DND-41 (cell line): ENCODE data around the gene NUDCD3.

Experiments
- ATAC-seq: fragments of 200-7000 bp; cut with Tn5 transposase; 3 replicates; pipeline ENCODE4 v1.9.1; 2021; ENCODE audit warnings: low read depth; ENCODE audit not compliant: insufficient read depth
- DNase-seq: peaks from one replicate; pipeline ENCODE4 v3.0.0-alpha.2; 2020
- H2AFZ ChIP-seq: 2 replicates; pipeline ENCODE4 v1.6.0; 2012; ENCODE audit warnings: low read depth, low read length
- H3K27ac ChIP-seq: 2 replicates; pipeline ENCODE4 v1.5.1; 2012; ENCODE audit warnings: low read length, inconsistent platforms
- H3K27me3 ChIP-seq: fragments of 200-600 bp; sonication (generic); 2 replicates; pipeline ENCODE4 v1.6.0; 2012; ENCODE audit warnings: low read length, mild to moderate bottlenecking, inconsistent platforms; ENCODE audit not compliant: insufficient read depth, poor library complexity
- H3K36me3 ChIP-seq: 2 replicates; pipeline ENCODE4 v1.5.1; 2012; ENCODE audit warnings: low read length, inconsistent platforms; ENCODE audit not compliant: insufficient read depth
- H3K4me1 ChIP-seq: 2 replicates; pipeline ENCODE4 v1.5.1; 2012; ENCODE audit warnings: mild to moderate bottlenecking, low read length; ENCODE audit not compliant: insufficient read depth
- H3K4me2 ChIP-seq: 2 replicates; pipeline ENCODE4 v1.6.0; 2012; ENCODE audit warnings: mild to moderate bottlenecking, moderate library complexity, low read length, inconsistent platforms; ENCODE audit not compliant: insufficient read depth
- H3K4me3 ChIP-seq, 2 experiments: fragments of 200-600 bp in 1 of 2; shearing (Covaris generic) in 1 of 2; 2 replicates each; pipeline ENCODE4 v1.5.1; 2012 to 2016; ENCODE audit warnings: inconsistent platforms in 2 of 2, low read length in 2 of 2, mild to moderate bottlenecking in 2 of 2, low read depth in 1 of 2, moderate library complexity in 1 of 2
- H3K79me2 ChIP-seq: 2 replicates; pipeline ENCODE4 v1.6.0; 2012; ENCODE audit warnings: low read length, inconsistent platforms; ENCODE audit not compliant: insufficient read depth
- H3K9ac ChIP-seq: 2 replicates; pipeline ENCODE4 v1.6.0; 2012; ENCODE audit warnings: low read depth, mild to moderate bottlenecking, inconsistent platforms, low read length, moderate library complexity
- H3K9me3 ChIP-seq: 2 replicates; pipeline ENCODE4 v1.5.1; 2012; ENCODE audit warnings: low read length, moderate library complexity, mild to moderate bottlenecking, inconsistent platforms; ENCODE audit not compliant: insufficient read depth, severe bottlenecking
- H4K20me1 ChIP-seq: 2 replicates; pipeline ENCODE4 v1.6.0; 2012; ENCODE audit warnings: low read length; ENCODE audit not compliant: insufficient read depth
- CTCF ChIP-seq: IDR thresholded peaks from 2 replicates; pipeline ENCODE4 v1.5.1; 2012; ENCODE audit warnings: borderline replicate concordance, low read length, moderate library complexity, mild to moderate bottlenecking; ENCODE audit not compliant: poor library complexity, severe bottlenecking; ENCODE audit errors: extremely low read depth
- EZH2 ChIP-seq: IDR thresholded peaks from 3 replicates; pipeline ENCODE4 v1.6.1; 2012; ENCODE audit warnings: borderline replicate concordance, low read depth, mild to moderate bottlenecking, moderate library complexity, low read length, inconsistent platforms; ENCODE audit not compliant: severe bottlenecking

Gene NUDCD3

GRCh38 chr7:44486693-44487092 is 3.8 kb downstream of the NUDCD3 start:
- DNase-seq (no peak), ATAC-seq (no peak)
- H3K4me2 ChIP-seq, result peak overlapping the region; percentile 20; the same call in 1 of the 2 replicates

GRCh38 chr7:44486001-44486400 is 4.5 kb downstream of the NUDCD3 start:
- peaks cover 51% of the 10 kb centered on the region for H3K36me3 ChIP-seq
- no peak for ATAC-seq

More at GRCh38 chr7:44486693-44487092, 3.8 kb downstream of the NUDCD3 start:
- no peak for TF ChIP-seq CTCF
- TF ChIP-seq EZH2, result no peak
- peaks cover 27% of the 10 kb centered on the region for H3K4me1 ChIP-seq
- no peaks in the 10 kb centered on the region for H4K20me1 ChIP-seq
- H3K27me3 ChIP-seq, result no peaks in the 10 kb centered on the region
- no peak overlapping the region for H3K9ac ChIP-seq
- no peak overlapping the region for H3K27ac ChIP-seq
- H3K36me3 ChIP-seq, result peaks cover 44% of the 10 kb centered on the region
- peaks cover 18% of the 10 kb centered on the region for H3K9me3 ChIP-seq
- H2AFZ ChIP-seq, result no peak overlapping the region
- H3K4me3 ChIP-seq, result no peak overlapping the region
- H3K79me2 ChIP-seq, result peaks cover 63% of the 10 kb centered on the region

GRCh38 chr7:44484482-44485313 is 5.8 kb downstream of the NUDCD3 start:
- H3K4me2 ChIP-seq, result no peak overlapping the region
- ATAC-seq (no peak), DNase-seq (no peak)
- H3K9ac ChIP-seq, result no peak overlapping the region
- peaks cover 16% of the 10 kb centered on the region for H3K4me1 ChIP-seq
- no peaks in the 10 kb centered on the region for H4K20me1 ChIP-seq
- peaks cover 18% of the 10 kb centered on the region for H3K9me3 ChIP-seq
- H2AFZ ChIP-seq, result no peak overlapping the region
- H3K36me3 ChIP-seq, result peaks cover 61% of the 10 kb centered on the region
- H3K27me3 ChIP-seq, result no peaks in the 10 kb centered on the region
- peaks cover 54% of the 10 kb centered on the region for H3K79me2 ChIP-seq
- no peak overlapping the region for H3K27ac ChIP-seq
- TF ChIP-seq EZH2, result no peak
- no peak for TF ChIP-seq CTCF
- H3K4me3 ChIP-seq, result no peak overlapping the region

More at GRCh38 chr7:44486001-44486400, 4.5 kb downstream of the NUDCD3 start:
- H3K9me3 ChIP-seq, result peaks cover 18% of the 10 kb centered on the region
- peak overlapping the region; percentile 4; the same call in 1 of the 2 replicates for H3K4me2 ChIP-seq
- no peak overlapping the region for H2AFZ ChIP-seq
- no peak overlapping the region for H3K27ac ChIP-seq
- peaks cover 63% of the 10 kb centered on the region for H3K79me2 ChIP-seq
- no peak for DNase-seq
- no peak overlapping the region for H3K4me3 ChIP-seq
- no peak overlapping the region for H3K9ac ChIP-seq
- H3K27me3 ChIP-seq, result no peaks in the 10 kb centered on the region
- H3K4me1 ChIP-seq, result peaks cover 21% of the 10 kb centered on the region
- TF ChIP-seq CTCF, result no peak
- no peak for TF ChIP-seq EZH2
- H4K20me1 ChIP-seq, result no peaks in the 10 kb centered on the region
